Neural cell (in vitro differentiated cells): ENCODE data around the gene SKAP1. TPM values are rescaled to one million over a fixed set of nuclear protein-coding genes. Genes with fewer than 3 reads are reported as not detected.

Experiments
- H2AFZ ChIP-seq: fragments of 200-600, 300-800 bp; sonication (generic), shearing (Covaris generic); 2 replicates; pipeline ENCODE4 v1.6.0; 2014; ENCODE audit warnings: low read depth, mild to moderate bottlenecking, antibody characterized with exemption, low read length, moderate library complexity
- H3F3A ChIP-seq: fragments of 200-600 bp; shearing (Covaris generic); 2 replicates; pipeline ENCODE4 v1.6.1; 2016; ENCODE audit warnings: mild to moderate bottlenecking, moderate library complexity, mixed read lengths, antibody characterized with exemption, low read length; ENCODE audit not compliant: insufficient read depth, poor library complexity, severe bottlenecking
- H3K27ac ChIP-seq: fragments of 200-600, 300-800 bp; sonication (generic), shearing (Covaris generic); 2 replicates; pipeline ENCODE4 v1.5.1; 2014; ENCODE audit warnings: mild to moderate bottlenecking, low read length, moderate library complexity
- H3K27me3 ChIP-seq: fragments of 300-800, 200-600 bp; sonication (generic), shearing (Covaris generic); 2 replicates; pipeline ENCODE4 v1.6.0; 2014; ENCODE audit warnings: mild to moderate bottlenecking, low read depth, low read length, moderate library complexity; ENCODE audit not compliant: insufficient read depth
- H3K36me3 ChIP-seq: fragments of 300-800, 200-600 bp; sonication (generic), shearing (Covaris generic); 2 replicates; pipeline ENCODE4 v1.5.1; 2014; ENCODE audit warnings: mild to moderate bottlenecking, antibody characterized with exemption, low read length, moderate library complexity; ENCODE audit not compliant: insufficient read depth
- H3K4me2 ChIP-seq: fragments of 300-800, 200-600 bp; sonication (generic), shearing (Covaris generic); 2 replicates; pipeline ENCODE4 v1.6.0; 2014; ENCODE audit warnings: mild to moderate bottlenecking, low read length
- H3K4me3 ChIP-seq: fragments of 300-800, 200-600 bp; sonication (generic), shearing (Covaris generic); 2 replicates; pipeline ENCODE4 v1.5.1; 2014; ENCODE audit warnings: mild to moderate bottlenecking, low read length, moderate library complexity
- H3K79me2 ChIP-seq: fragments of 200-600 bp; shearing (Covaris generic); replicated peaks from 2 replicates; pipeline ENCODE4 v1.6.0; 2014; ENCODE audit warnings: mild to moderate bottlenecking, low read length, moderate library complexity; ENCODE audit not compliant: insufficient read depth
- H3K9ac ChIP-seq: fragments of 300-800, 200-600 bp; sonication (generic), shearing (Covaris generic); 2 replicates; pipeline ENCODE4 v1.6.1; 2016; ENCODE audit warnings: mild to moderate bottlenecking, low read length, mixed read lengths
- H3K9me2 ChIP-seq: fragments of 200-600 bp; shearing (Covaris generic); 2 replicates; pipeline ENCODE4 v1.6.1; 2016; ENCODE audit warnings: mild to moderate bottlenecking, low read length, mixed read lengths; ENCODE audit not compliant: insufficient read depth
- H3K9me3 ChIP-seq: fragments of 200-600, 300-800 bp; sonication (generic), shearing (Covaris generic); 2 replicates; pipeline ENCODE4 v1.6.1; 2016; ENCODE audit warnings: mild to moderate bottlenecking, mixed run types, low read length, moderate library complexity, mixed read lengths
- H4K20me1 ChIP-seq: fragments of 200-600 bp; shearing (Covaris generic); 2 replicates; pipeline ENCODE4 v1.6.1; 2016; ENCODE audit warnings: mild to moderate bottlenecking, mixed run types; ENCODE audit not compliant: insufficient read depth
- EP300 ChIP-seq: fragments of 450-650 bp; conservative IDR thresholded peaks from 2 replicates; pipeline ENCODE4 v1.6.1; 2014; ENCODE audit warnings: antibody characterized with exemption, mild to moderate bottlenecking, moderate library complexity; ENCODE audit not compliant: poor library complexity, severe bottlenecking
- EZH2 ChIP-seq: fragments of 200-600, 300-800 bp; shearing (Covaris generic), sonication (generic); IDR thresholded peaks from 2 replicates; pipeline ENCODE4 v1.6.1; 2014; ENCODE audit warnings: antibody characterized with exemption, low read length, borderline replicate concordance, mild to moderate bottlenecking; ENCODE audit not compliant: insufficient read depth, poor library complexity, severe bottlenecking
- MXI1 ChIP-seq: fragments of 450-650 bp; conservative IDR thresholded peaks from 2 replicates; pipeline ENCODE4 v1.6.1; 2014; ENCODE audit warnings: antibody characterized with exemption, mild to moderate bottlenecking; ENCODE audit not compliant: poor library complexity, severe bottlenecking
- POLR2AphosphoS5 ChIP-seq: IDR thresholded peaks from 2 replicates; pipeline ENCODE4 v1.6.1; 2012
- RAD21 ChIP-seq: fragments of 450-650 bp; conservative IDR thresholded peaks from 2 replicates; pipeline ENCODE4 v1.6.1; 2014; ENCODE audit warnings: antibody characterized with exemption, mild to moderate bottlenecking, moderate library complexity
- SMC3 ChIP-seq: fragments of 450-650 bp; conservative IDR thresholded peaks from 2 replicates; pipeline ENCODE4 v1.6.1; 2014; ENCODE audit warnings: antibody characterized with exemption, mild to moderate bottlenecking, moderate library complexity; ENCODE audit not compliant: poor library complexity
- TAF1 ChIP-seq: IDR thresholded peaks from 2 replicates; pipeline ENCODE4 v1.6.1; 2012; ENCODE audit warnings: low read depth
- polyA plus RNA-seq: library from polyadenylated mRNA; depleted of rRNA; stranded (reverse); fragments of >200 nt; gene quantifications from 2 replicates; pipeline ENCODE4 v1.2.3, GENCODE V29; 2014
- TF ChIP-seq, protein P1 (sequence below): IDR thresholded peaks from 2 replicates; pipeline ENCODE4 v1.6.1; 2012; ENCODE audit warnings: borderline replicate concordance
- TF ChIP-seq, protein P2 (sequence below): fragments of 450-650 bp; IDR thresholded peaks from 2 replicates; pipeline ENCODE4 v1.5.1; 2014; ENCODE audit warnings: antibody characterized with exemption, mild to moderate bottlenecking, moderate library complexity; ENCODE audit not compliant: poor library complexity, severe bottlenecking

Gene SKAP1
- polyA plus RNA-seq, 1 donor from 2014 or later: 0.63 TPM

DNA sequence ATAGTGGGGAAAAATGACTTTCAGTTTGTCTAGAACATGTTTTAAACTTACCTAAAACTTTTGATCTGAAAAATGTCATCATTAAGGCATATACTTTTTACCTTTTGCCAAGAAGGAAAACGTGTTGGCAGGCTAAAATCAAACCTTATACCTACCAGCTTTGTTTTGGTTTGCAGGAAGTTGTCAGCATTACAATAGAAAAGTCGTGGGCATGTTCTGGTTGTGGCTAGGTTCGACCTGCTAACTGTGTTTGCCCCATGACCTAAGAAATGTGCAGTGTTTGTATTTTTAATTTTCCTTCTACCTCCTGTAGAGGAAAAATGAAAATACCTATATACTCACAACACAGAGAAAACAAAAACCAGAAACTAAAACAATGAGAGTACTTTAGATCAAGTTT lies 13.0 kb downstream of the SKAP1 start:
- Histone ChIP-seq H2AFZ (no peak overlapping the region), H4K20me1 (no peaks in the 10 kb centered on the region), H3K36me3 (no peaks in the 10 kb centered on the region), H3K9ac (no peak overlapping the region), H3K27ac (no peak overlapping the region), H3F3A (no peaks in the 10 kb centered on the region), H3K4me3 (no peak overlapping the region), H3K4me2 (no peak overlapping the region), H3K9me2 (no peaks in the 10 kb centered on the region), H3K79me2 (no peaks in the 10 kb centered on the region), H3K9me3 (no peaks in the 10 kb centered on the region), H3K27me3 (peaks cover 7% of the 10 kb centered on the region)
- TF ChIP-seq EZH2 (no peak), POLR2AphosphoS5 (no peak), TAF1 (no peak), RAD21 (no peak), SMC3 (no peak), EP300 (no peak), MXI1 (no peak)
- TF ChIP-seq, protein P1, sequence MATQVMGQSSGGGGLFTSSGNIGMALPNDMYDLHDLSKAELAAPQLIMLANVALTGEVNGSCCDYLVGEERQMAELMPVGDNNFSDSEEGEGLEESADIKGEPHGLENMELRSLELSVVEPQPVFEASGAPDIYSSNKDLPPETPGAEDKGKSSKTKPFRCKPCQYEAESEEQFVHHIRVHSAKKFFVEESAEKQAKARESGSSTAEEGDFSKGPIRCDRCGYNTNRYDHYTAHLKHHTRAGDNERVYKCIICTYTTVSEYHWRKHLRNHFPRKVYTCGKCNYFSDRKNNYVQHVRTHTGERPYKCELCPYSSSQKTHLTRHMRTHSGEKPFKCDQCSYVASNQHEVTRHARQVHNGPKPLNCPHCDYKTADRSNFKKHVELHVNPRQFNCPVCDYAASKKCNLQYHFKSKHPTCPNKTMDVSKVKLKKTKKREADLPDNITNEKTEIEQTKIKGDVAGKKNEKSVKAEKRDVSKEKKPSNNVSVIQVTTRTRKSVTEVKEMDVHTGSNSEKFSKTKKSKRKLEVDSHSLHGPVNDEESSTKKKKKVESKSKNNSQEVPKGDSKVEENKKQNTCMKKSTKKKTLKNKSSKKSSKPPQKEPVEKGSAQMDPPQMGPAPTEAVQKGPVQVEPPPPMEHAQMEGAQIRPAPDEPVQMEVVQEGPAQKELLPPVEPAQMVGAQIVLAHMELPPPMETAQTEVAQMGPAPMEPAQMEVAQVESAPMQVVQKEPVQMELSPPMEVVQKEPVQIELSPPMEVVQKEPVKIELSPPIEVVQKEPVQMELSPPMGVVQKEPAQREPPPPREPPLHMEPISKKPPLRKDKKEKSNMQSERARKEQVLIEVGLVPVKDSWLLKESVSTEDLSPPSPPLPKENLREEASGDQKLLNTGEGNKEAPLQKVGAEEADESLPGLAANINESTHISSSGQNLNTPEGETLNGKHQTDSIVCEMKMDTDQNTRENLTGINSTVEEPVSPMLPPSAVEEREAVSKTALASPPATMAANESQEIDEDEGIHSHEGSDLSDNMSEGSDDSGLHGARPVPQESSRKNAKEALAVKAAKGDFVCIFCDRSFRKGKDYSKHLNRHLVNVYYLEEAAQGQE: no peak
- TF ChIP-seq, protein P2, sequence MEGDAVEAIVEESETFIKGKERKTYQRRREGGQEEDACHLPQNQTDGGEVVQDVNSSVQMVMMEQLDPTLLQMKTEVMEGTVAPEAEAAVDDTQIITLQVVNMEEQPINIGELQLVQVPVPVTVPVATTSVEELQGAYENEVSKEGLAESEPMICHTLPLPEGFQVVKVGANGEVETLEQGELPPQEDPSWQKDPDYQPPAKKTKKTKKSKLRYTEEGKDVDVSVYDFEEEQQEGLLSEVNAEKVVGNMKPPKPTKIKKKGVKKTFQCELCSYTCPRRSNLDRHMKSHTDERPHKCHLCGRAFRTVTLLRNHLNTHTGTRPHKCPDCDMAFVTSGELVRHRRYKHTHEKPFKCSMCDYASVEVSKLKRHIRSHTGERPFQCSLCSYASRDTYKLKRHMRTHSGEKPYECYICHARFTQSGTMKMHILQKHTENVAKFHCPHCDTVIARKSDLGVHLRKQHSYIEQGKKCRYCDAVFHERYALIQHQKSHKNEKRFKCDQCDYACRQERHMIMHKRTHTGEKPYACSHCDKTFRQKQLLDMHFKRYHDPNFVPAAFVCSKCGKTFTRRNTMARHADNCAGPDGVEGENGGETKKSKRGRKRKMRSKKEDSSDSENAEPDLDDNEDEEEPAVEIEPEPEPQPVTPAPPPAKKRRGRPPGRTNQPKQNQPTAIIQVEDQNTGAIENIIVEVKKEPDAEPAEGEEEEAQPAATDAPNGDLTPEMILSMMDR: no peak

DNA sequence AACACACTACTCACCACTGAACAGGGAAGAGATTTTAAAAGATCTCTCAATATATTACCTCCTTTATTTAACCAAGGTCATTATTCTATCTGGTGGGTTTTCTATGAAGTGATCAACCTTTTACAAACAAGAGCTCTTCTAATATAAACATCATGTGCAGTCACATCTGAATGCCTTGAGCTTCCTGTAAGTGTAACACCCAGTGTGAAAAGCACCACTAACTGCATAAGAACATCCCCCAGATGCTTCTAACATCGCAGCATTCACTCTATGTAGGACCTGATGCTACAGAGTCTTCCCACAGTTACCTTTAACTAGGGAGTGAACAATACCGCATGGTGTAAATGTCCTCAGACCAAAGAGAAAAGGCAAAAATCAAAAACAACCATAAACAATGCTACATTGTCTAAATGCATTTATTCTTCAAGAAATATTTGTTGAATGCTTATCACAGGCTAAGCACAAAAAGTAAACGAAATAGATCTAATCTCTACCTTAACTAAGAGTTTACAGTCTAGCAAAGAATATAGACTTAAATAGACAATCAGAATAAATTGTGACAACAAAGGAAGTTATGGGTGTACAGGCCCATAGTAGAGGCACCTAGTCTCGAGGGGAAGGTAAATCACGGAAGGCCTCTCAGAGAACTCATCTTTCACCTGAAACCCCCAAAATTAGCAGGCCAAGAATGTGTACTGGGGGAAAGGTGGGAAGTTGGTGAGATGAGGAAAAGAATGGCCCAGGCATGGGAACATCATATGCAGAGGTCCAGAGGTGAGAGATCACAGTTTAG lies 16.2 kb downstream of the SKAP1 start:
- Histone ChIP-seq H3K36me3 (no peaks in the 10 kb centered on the region), H3K79me2 (no peaks in the 10 kb centered on the region), H4K20me1 (no peaks in the 10 kb centered on the region), H3F3A (no peaks in the 10 kb centered on the region), H3K4me2 (no peak overlapping the region), H3K27me3 (peaks cover 7% of the 10 kb centered on the region), H3K4me3 (no peak overlapping the region), H3K9me2 (no peaks in the 10 kb centered on the region), H3K27ac (no peak overlapping the region), H3K9me3 (no peaks in the 10 kb centered on the region), H2AFZ (no peak overlapping the region), H3K9ac (no peak overlapping the region)
- TF ChIP-seq SMC3 (no peak), TAF1 (no peak), EP300 (no peak), POLR2AphosphoS5 (no peak), RAD21 (no peak), MXI1 (no peak), EZH2 (no peak)
- TF ChIP-seq, protein P2: no peak
- TF ChIP-seq, protein P1: no peak
